DMS79 (cell line): ENCODE results near the gene LETM1.
"Not testable (repeated sequence)": the region's sequence is repeated elsewhere in the genome, so short reads cannot be mapped to it uniquely, and the experiment has no call there.

Experiments
- DNase-seq: peaks from one replicate; lab custom pipeline; 2025; lab: John Stamatoyannopoulos, UW

Gene LETM1

GRCh38 chr4:1851575-1852410, 4.2 kb downstream of the LETM1 start:
- no peak for DNase-seq

GRCh38 chr4:1851160-1851559, 4.8 kb downstream of the LETM1 start:
- DNase-seq, result no peak

- no peak for DNase-seq
Measured at GRCh38 chr4:1850276-1850675, 5.7 kb downstream of the LETM1 start.

- DNase-seq, result no peak
Measured at GRCh38 chr4:1846580-1846979, 9.4 kb downstream of the LETM1 start.

- not testable (repeated sequence) for DNase-seq
Measured at GRCh38 chr4:1844618-1845017, 11.3 kb downstream of the LETM1 start.

GRCh38 chr4:1843852-1844251, 12.1 kb downstream of the LETM1 start:
- DNase-seq, result no peak

GRCh38 chr4:1842993-1843448, 12.9 kb downstream of the LETM1 start:
- no peak for DNase-seq

- DNase-seq, result no peak
Measured at GRCh38 chr4:1842339-1842895, 13.5 kb downstream of the LETM1 start.

- DNase-seq, result no peak
Measured at GRCh38 chr4:1841887-1842210, 14.1 kb downstream of the LETM1 start.

- no peak for DNase-seq
Measured at GRCh38 chr4:1841201-1841886, 14.6 kb downstream of the LETM1 start.

- DNase-seq, result no peak
Measured at GRCh38 chr4:1839282-1839681, 16.7 kb downstream of the LETM1 start.

GRCh38 chr4:1837069-1837468, 18.9 kb downstream of the LETM1 start:
- DNase-seq, result no peak

GRCh38 chr4:1836650-1837049, 19.3 kb downstream of the LETM1 start:
- no peak for DNase-seq

GRCh38 chr4:1835836-1836235, 20.1 kb downstream of the LETM1 start:
- DNase-seq, result not testable (repeated sequence)

GRCh38 chr4:1834047-1834775, 21.7 kb downstream of the LETM1 start:
- no peak for DNase-seq

GRCh38 chr4:1833307-1834046, 22.5 kb downstream of the LETM1 start:
- DNase-seq, result no peak

GRCh38 chr4:1832690-1833089, 23.3 kb downstream of the LETM1 start:
- DNase-seq, result no peak

- DNase-seq, result no peak
Measured at GRCh38 chr4:1831331-1831730, 24.6 kb downstream of the LETM1 start.

- DNase-seq, result no peak
Measured at GRCh38 chr4:1830642-1831228, 25.2 kb downstream of the LETM1 start.

- no peak for DNase-seq
Measured at GRCh38 chr4:1830234-1830633, 25.7 kb downstream of the LETM1 start.
